ENCODE results near the gene PAX2.

GRCh38 chr10:100867261-100867963 lies 122.0 kb downstream of the PAX2 start:
- no peak for TF ChIP-seq POLR2A (IDR thresholded peaks at IDR 0.05)
- no peak for TF ChIP-seq CTCF (IDR thresholded peaks at IDR 0.05)
